Gastrocnemius medialis (tissue), 4 donors: Measurements from ENCODE around the gene FLT4.

ENCODE experiments used
- POLR2A ChIP-seq, 2 donors: fragments of 450-650 bp; IDR thresholded peaks; one replicate each; pipeline ENCODE4 v1.6.1; 2017; ENCODE audit warnings: antibody characterized with exemption in 2 of 2, mild to moderate bottlenecking in 2 of 2, moderate library complexity in 2 of 2
- TF ChIP-seq, protein P1 (sequence below), 5 experiments: fragments of 450-650 bp in 3 of 5; fragments of 200-600 bp in 2 of 5; sonication (generic) in 2 of 5; IDR thresholded peaks in 4 of 5; conservative IDR thresholded peaks in 1 of 5; 1 replicate in 4 of 5; 2 replicates in 1 of 5; pipeline ENCODE4 v1.5.1; 2016 to 2019; ENCODE audit warnings: antibody characterized with exemption in 5 of 5, mild to moderate bottlenecking in 3 of 5, moderate library complexity in 3 of 5

DNA sequence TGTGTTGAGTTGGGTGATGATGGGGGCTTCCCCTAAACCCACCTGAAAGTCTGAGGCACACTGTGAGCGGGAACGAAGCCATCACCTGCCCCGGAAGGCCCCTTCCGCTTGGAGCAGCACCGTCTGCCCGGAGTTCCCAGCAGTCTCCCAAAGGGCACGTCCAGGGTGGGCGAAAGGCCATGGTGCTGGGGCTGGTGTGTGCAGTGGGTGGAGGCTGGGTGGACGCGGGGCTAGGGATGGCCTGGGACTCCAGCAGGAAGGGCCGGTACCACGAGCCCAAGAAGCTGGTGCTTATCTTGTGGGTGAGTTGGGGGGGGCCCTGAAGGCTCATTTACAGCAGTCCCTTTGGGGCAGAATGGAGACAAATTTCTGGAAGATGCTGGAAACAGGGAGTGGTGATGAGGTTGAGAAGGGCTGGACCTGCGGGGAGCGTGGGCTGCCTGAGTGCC, 4.6 kb downstream of the FLT4 start:
- no peak for TF ChIP-seq POLR2A (IDR thresholded peaks at IDR 0.05)
- TF ChIP-seq, protein P1, sequence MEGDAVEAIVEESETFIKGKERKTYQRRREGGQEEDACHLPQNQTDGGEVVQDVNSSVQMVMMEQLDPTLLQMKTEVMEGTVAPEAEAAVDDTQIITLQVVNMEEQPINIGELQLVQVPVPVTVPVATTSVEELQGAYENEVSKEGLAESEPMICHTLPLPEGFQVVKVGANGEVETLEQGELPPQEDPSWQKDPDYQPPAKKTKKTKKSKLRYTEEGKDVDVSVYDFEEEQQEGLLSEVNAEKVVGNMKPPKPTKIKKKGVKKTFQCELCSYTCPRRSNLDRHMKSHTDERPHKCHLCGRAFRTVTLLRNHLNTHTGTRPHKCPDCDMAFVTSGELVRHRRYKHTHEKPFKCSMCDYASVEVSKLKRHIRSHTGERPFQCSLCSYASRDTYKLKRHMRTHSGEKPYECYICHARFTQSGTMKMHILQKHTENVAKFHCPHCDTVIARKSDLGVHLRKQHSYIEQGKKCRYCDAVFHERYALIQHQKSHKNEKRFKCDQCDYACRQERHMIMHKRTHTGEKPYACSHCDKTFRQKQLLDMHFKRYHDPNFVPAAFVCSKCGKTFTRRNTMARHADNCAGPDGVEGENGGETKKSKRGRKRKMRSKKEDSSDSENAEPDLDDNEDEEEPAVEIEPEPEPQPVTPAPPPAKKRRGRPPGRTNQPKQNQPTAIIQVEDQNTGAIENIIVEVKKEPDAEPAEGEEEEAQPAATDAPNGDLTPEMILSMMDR (IDR thresholded peaks at IDR 0.05 in 4 of 5, conservative IDR thresholded peaks at IDR 0.05 in 1 of 5), result no peak
